Measurements from ENCODE around the gene TULP4. TPM values are rescaled to one million over a fixed set of nuclear protein-coding genes. Genes with fewer than 3 reads are reported as not detected.
A peak's percentile ranks its signal among the peaks of the same experiment; 100 is the strongest.

TULP4 gene
- total RNA-seq, 1 experiment from 2014 or later = 52.8 TPM

DNA sequence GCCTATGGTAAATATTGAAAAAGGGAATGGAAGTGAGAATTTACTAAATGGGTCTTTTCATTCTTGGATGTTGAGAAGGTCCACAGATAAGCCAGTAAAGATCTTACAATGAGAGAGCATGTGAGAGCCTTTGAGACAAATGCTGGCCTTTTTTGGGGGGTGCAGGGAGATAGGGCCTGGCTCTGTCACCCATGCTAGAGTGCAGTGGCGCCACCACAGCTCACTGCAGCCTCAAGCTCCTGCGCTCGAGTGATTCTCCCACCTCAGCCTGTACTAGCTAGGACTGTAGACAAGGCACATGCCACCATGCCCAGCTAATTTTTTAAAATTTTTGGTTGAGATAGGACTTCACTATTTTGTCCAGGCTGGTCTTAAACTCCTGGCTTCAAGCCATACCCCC, 184.4 kb downstream of the TULP4 start:
- H3K4me3 Mint-ChIP-seq = no peak overlapping the region
- DNase-seq (ENCODE audit: low spot score) (no peak), ATAC-seq (peak; percentile 90)
- TF ChIP-seq TEAD1 (CRISPR knock-in tag; IDR thresholded peaks at IDR 0.05) (no peak), ZNF121 (CRISPR knock-in tag; IDR thresholded peaks at IDR 0.05) (peak; percentile 91), ZNF396 (CRISPR knock-in tag; IDR thresholded peaks at IDR 0.05; ENCODE audit: borderline replicate concordance) (no peak), CREM (CRISPR knock-in tag; IDR thresholded peaks at IDR 0.05) (no peak)
- TF ChIP-seq, protein P1, sequence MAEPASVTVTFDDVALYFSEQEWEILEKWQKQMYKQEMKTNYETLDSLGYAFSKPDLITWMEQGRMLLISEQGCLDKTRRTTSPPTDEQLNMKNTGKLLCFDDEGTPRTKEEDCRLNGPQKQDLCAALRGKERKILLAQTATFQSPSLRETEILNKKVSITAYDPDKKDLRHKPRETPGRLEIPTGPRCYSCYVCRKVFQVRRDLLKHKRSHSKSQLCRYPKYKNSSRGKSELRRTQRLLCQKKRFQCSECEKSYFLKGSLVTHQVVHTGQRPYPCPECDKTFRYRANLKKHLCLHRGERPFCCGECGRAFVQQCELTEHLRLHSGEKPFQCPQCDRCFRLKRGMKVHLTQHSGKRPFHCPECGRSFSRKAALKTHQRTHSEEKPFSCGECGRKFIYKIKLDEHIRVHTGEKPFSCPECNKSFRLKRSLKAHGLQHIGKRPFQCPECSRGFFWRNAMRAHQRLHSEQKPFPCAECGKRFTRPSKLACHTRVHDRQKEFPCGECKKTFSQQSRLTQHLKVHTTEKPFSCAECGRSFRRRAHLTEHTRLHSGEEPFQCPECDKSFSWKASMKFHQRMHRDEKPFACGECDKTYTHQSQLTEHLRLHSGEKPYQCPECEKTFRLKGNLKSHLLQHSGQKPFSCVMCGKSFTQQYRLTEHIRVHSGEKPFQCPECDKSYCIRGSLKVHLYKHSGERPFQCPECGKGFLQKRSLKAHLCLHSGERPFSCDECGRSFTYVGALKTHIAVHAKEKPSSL (CRISPR knock-in tag; conservative IDR thresholded peaks at IDR 0.05) = no peak
- H3K27ac Mint-ChIP-seq = no peak overlapping the region
- H3K27me3 Mint-ChIP-seq (ENCODE audit: low read depth) = no peaks in the 10 kb centered on the region
- ChIA-PET CTCF (interaction anchor here (0.5 to 3.5 kb wide), 11 partner anchors 9 to 283 kb away, joined by 3 to 13 read pairs (median 3); no protein-coding TSS in a partner anchor), POLR2A (no interaction called here)
- H3K9me3 Mint-ChIP-seq = no peaks in the 10 kb centered on the region
- no peaks in the 10 kb centered on the region for H3K4me1 Mint-ChIP-seq
- peaks cover 31% of the 10 kb centered on the region for H3K36me3 Mint-ChIP-seq

DNA sequence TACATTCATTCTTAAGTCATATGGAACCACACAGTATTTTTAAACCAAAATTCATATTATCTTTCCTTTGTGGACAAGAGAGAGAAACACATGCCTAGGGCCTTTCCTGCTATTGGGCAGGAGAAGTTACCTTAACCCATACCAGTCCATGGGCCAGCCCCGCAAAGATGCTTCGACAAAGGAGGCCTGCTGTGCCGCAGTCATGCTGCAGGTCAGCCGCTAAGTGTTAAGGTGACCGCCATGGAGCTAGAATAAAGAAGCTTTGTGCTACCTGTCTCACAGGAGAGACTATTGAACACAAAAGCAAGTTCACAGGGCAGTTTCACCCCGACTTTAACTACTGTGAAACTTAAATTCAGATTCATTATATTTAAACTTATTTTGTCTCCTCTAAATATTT, 185.4 kb downstream of the TULP4 start:
- Mint-ChIP-seq H3K4me3 (no peak overlapping the region), H3K36me3 (peaks cover 32% of the 10 kb centered on the region), H3K4me1 (no peaks in the 10 kb centered on the region), H3K27me3 (ENCODE audit: low read depth) (no peaks in the 10 kb centered on the region), H3K9me3 (no peaks in the 10 kb centered on the region), H3K27ac (no peak overlapping the region)
- TF ChIP-seq FOXP1 (CRISPR knock-in tag; IDR thresholded peaks at IDR 0.05; ENCODE audit: borderline replicate concordance) = no peak
- TF ChIP-seq EMX1 (CRISPR knock-in tag; IDR thresholded peaks at IDR 0.05) = no peak
- TF ChIP-seq, protein P2, sequence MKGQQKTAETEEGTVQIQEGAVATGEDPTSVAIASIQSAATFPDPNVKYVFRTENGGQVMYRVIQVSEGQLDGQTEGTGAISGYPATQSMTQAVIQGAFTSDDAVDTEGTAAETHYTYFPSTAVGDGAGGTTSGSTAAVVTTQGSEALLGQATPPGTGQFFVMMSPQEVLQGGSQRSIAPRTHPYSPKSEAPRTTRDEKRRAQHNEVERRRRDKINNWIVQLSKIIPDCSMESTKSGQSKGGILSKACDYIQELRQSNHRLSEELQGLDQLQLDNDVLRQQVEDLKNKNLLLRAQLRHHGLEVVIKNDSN (CRISPR knock-in tag; IDR thresholded peaks at IDR 0.05) = no peak
- TF ChIP-seq TEAD1 (CRISPR knock-in tag; IDR thresholded peaks at IDR 0.05) = no peak
- no peak for TF ChIP-seq JAZF1 (CRISPR knock-in tag; IDR thresholded peaks at IDR 0.05)
- TF ChIP-seq, protein P3, sequence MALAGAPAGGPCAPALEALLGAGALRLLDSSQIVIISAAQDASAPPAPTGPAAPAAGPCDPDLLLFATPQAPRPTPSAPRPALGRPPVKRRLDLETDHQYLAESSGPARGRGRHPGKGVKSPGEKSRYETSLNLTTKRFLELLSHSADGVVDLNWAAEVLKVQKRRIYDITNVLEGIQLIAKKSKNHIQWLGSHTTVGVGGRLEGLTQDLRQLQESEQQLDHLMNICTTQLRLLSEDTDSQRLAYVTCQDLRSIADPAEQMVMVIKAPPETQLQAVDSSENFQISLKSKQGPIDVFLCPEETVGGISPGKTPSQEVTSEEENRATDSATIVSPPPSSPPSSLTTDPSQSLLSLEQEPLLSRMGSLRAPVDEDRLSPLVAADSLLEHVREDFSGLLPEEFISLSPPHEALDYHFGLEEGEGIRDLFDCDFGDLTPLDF (CRISPR knock-in tag; IDR thresholded peaks at IDR 0.05) = no peak
- TF ChIP-seq, protein P4, sequence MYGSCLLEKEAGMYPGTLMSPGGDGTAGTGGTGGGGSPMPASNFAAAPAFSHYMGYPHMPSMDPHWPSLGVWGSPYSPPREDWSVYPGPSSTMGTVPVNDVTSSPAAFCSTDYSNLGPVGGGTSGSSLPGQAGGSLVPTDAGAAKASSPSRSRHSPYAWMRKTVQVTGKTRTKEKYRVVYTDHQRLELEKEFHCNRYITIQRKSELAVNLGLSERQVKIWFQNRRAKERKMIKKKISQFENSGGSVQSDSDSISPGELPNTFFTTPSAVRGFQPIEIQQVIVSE (CRISPR knock-in tag; IDR thresholded peaks at IDR 0.05; ENCODE audit: borderline replicate concordance) = no peak
- CTCF ChIA-PET = interaction anchor here (1.2 to 3.5 kb wide), 4 partner anchors 9 to 284 kb away, joined by 5 to 13 read pairs (median 9); no protein-coding TSS in a partner anchor
- ATAC-seq (no peak), DNase-seq (ENCODE audit: low spot score) (no peak)
- POLR2A ChIA-PET = no interaction called here

DNA sequence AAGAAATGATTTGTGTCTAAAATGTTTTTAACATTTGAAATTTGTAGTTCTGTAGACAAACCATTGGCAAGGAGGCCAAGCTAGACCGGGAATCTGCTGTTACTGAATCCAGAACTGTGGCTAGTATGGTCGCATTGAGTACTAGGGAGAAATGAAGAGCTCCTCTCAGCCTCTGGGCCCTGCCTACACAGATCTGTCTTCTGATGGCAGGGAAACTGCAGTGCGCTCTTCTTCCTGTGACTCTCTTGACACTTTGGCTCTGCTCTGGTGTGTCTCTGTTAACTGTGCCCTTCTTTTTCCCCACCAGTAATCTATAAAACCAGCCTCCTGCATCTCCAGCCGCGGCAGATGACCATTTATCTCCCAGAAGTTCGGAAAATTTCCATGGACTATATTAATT, 186.1 kb downstream of the TULP4 start:
- H3K27ac Mint-ChIP-seq = no peak overlapping the region
- no peaks in the 10 kb centered on the region for H3K4me1 Mint-ChIP-seq
- ATAC-seq = no peak
- no peaks in the 10 kb centered on the region; the same call in 1 of the 2 replicates for H3K27me3 Mint-ChIP-seq (ENCODE audit: low read depth)
- POLR2A ChIA-PET = no interaction called here
- H3K4me3 Mint-ChIP-seq = no peak overlapping the region
- CTCF ChIA-PET = interaction anchor here (1.2 to 3.5 kb wide), 3 partner anchors 277 to 284 kb away, joined by 4 to 13 read pairs (median 5); no protein-coding TSS in a partner anchor
- peaks cover 32% of the 10 kb centered on the region for H3K36me3 Mint-ChIP-seq
- no peaks in the 10 kb centered on the region for H3K9me3 Mint-ChIP-seq
- no peak for DNase-seq (ENCODE audit: low spot score)
- TF ChIP-seq NFE2L1 (CRISPR knock-in tag; IDR thresholded peaks at IDR 0.05) (no peak), GTF2I (CRISPR knock-in tag; conservative IDR thresholded peaks at IDR 0.05) (no peak), IRF2 (CRISPR knock-in tag; IDR thresholded peaks at IDR 0.05; ENCODE audit: borderline replicate concordance, low read depth) (no peak), TP53 (CRISPR knock-in tag; IDR thresholded peaks at IDR 0.05) (no peak)
- TF ChIP-seq, protein P5, sequence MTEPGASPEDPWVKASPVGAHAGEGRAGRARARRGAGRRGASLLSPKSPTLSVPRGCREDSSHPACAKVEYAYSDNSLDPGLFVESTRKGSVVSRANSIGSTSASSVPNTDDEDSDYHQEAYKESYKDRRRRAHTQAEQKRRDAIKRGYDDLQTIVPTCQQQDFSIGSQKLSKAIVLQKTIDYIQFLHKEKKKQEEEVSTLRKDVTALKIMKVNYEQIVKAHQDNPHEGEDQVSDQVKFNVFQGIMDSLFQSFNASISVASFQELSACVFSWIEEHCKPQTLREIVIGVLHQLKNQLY (CRISPR knock-in tag; IDR thresholded peaks at IDR 0.05) = no peak
- TF ChIP-seq, protein P6, sequence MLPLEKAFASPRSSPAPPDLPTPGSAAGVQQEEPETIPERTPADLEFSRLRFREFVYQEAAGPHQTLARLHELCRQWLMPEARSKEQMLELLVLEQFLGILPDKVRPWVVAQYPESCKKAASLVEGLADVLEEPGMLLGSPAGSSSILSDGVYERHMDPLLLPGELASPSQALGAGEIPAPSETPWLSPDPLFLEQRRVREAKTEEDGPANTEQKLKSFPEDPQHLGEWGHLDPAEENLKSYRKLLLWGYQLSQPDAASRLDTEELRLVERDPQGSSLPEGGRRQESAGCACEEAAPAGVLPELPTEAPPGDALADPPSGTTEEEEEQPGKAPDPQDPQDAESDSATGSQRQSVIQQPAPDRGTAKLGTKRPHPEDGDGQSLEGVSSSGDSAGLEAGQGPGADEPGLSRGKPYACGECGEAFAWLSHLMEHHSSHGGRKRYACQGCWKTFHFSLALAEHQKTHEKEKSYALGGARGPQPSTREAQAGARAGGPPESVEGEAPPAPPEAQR (CRISPR knock-in tag; IDR thresholded peaks at IDR 0.05) = no peak
- TF ChIP-seq, protein P7, sequence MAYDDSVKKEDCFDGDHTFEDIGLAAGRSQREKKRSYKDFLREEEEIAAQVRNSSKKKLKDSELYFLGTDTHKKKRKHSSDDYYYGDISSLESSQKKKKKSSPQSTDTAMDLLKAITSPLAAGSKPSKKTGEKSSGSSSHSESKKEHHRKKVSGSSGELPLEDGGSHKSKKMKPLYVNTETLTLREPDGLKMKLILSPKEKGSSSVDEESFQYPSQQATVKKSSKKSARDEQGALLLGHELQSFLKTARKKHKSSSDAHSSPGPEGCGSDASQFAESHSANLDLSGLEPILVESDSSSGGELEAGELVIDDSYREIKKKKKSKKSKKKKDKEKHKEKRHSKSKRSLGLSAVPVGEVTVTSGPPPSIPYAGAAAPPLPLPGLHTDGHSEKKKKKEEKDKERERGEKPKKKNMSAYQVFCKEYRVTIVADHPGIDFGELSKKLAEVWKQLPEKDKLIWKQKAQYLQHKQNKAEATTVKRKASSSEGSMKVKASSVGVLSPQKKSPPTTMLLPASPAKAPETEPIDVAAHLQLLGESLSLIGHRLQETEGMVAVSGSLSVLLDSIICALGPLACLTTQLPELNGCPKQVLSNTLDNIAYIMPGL (CRISPR knock-in tag; IDR thresholded peaks at IDR 0.05) = no peak
- TF ChIP-seq, protein P8, sequence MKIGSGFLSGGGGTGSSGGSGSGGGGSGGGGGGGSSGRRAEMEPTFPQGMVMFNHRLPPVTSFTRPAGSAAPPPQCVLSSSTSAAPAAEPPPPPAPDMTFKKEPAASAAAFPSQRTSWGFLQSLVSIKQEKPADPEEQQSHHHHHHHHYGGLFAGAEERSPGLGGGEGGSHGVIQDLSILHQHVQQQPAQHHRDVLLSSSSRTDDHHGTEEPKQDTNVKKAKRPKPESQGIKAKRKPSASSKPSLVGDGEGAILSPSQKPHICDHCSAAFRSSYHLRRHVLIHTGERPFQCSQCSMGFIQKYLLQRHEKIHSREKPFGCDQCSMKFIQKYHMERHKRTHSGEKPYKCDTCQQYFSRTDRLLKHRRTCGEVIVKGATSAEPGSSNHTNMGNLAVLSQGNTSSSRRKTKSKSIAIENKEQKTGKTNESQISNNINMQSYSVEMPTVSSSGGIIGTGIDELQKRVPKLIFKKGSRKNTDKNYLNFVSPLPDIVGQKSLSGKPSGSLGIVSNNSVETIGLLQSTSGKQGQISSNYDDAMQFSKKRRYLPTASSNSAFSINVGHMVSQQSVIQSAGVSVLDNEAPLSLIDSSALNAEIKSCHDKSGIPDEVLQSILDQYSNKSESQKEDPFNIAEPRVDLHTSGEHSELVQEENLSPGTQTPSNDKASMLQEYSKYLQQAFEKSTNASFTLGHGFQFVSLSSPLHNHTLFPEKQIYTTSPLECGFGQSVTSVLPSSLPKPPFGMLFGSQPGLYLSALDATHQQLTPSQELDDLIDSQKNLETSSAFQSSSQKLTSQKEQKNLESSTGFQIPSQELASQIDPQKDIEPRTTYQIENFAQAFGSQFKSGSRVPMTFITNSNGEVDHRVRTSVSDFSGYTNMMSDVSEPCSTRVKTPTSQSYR (CRISPR knock-in tag; IDR thresholded peaks at IDR 0.05) = no peak
